HUES64 (cell line): ENCODE results near the gene ACTR2. TPM values are rescaled to one million over a fixed set of nuclear protein-coding genes. Genes with fewer than 3 reads are reported as not detected.
"Not testable (repeated sequence)": the region's sequence is repeated elsewhere in the genome, so short reads cannot be mapped to it uniquely, and the experiment has no call there.

Experiments used
- H3K27ac ChIP-seq: 2 replicates; pipeline ENCODE4 v1.7.0; 2013; ENCODE audit warnings: low read depth, low read length, inconsistent platforms
- H3K27me3 ChIP-seq: 2 replicates; pipeline ENCODE4 v1.6.1; 2013; ENCODE audit warnings: mild to moderate bottlenecking, low read length; ENCODE audit not compliant: insufficient read depth
- H3K36me3 ChIP-seq: 2 replicates; pipeline ENCODE4 v1.6.1; 2013; ENCODE audit warnings: mild to moderate bottlenecking, low read length; ENCODE audit not compliant: insufficient read depth
- H3K4me1 ChIP-seq: 2 replicates; pipeline ENCODE4 v1.6.1; 2013; ENCODE audit warnings: mild to moderate bottlenecking, low read length, moderate library complexity; ENCODE audit not compliant: insufficient read depth
- H3K4me3 ChIP-seq: 2 replicates; pipeline ENCODE4 v1.5.1; 2013; ENCODE audit warnings: mild to moderate bottlenecking, low read length, moderate library complexity
- H3K9ac ChIP-seq: 2 replicates; pipeline ENCODE4 v1.6.1; 2013; ENCODE audit warnings: mild to moderate bottlenecking, low read depth, low read length
- H3K9me3 ChIP-seq: 2 replicates; pipeline ENCODE4 v1.6.1; 2013; ENCODE audit warnings: low read depth, low read length; ENCODE audit not compliant: insufficient read depth
- WGBS: fragments of 150-250, 120-280 bp; methylation state at CpG from one replicate; pipeline ENCODE4 v1.1.7; 2013; ENCODE audit warnings: missing lambda C conversion rate; 5-methylcytosine and 5-hydroxymethylcytosine counted together
- polyA plus RNA-seq, 2 experiments: library from polyadenylated mRNA; stranded (reverse); fragments of 50-300 nt; gene quantifications; one replicate each; pipeline ENCODE4 v1.2.3, GENCODE V29; 2013

Gene ACTR2
- polyA plus RNA-seq (2013, experiment 1 of 2): 105 TPM
- polyA plus RNA-seq (2013, experiment 2 of 2): 117 TPM

DNA sequence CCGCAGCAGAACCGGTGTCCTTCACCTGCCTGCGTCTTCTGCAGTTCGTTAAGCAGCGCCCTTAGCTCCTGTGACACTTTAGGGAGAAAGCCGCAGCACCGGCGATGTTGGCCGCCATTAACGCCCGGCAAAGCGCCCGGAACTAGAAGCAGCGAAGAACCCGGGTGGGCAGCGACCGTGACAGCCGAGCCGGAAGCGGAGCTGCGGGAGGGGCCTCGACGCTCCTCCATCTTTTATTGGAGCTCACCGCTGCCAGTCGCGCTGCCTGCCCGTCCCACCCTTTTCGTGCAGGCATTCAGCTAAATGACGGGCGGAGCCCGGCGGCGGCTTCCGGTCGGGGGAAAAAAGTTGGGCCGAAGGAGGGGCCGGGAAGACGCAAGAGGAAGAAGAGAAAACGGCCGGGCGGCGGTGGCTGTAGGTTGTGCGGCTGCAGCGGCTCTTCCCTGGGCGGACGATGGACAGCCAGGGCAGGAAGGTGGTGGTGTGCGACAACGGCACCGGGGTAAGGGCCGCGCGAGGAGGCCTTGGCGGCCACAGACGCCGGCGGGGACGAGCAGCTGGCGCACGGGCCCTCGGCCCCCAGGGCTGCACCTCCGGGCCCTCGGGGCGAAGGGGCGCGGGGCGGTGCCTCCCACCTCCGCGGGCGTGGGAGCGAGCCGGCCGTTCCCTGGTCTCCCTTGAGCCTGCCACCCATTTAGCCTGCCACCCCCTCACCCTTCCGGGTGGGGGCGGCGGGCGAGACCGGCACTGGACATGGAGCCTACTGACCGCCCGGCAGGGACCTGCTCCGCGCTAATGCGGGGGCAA is at the start of gene ACTR2:
ACTR2 (plus strand) TSS at position 376 of the 807 bp plus-strand sequence; CDS start at position 455, 79 bp downstream.
- Histone ChIP-seq H3K9ac (peak within 1 kb of the TSS; percentile 82), H3K4me1 (peaks cover 10% of the 10 kb centered on the region), H3K27me3 (no peaks in the 10 kb centered on the region), H3K4me3 (peak within 1 kb of the TSS; percentile 94), H3K9me3 (no peaks in the 10 kb centered on the region), H3K36me3 (peaks cover 6% of the 10 kb centered on the region; the same call in 1 of the 2 replicates), H3K27ac (peak within 1 kb of the TSS; percentile 89)
- WGBS: under 1% methylated on average over 82 of the region's 82 CpGs

DNA sequence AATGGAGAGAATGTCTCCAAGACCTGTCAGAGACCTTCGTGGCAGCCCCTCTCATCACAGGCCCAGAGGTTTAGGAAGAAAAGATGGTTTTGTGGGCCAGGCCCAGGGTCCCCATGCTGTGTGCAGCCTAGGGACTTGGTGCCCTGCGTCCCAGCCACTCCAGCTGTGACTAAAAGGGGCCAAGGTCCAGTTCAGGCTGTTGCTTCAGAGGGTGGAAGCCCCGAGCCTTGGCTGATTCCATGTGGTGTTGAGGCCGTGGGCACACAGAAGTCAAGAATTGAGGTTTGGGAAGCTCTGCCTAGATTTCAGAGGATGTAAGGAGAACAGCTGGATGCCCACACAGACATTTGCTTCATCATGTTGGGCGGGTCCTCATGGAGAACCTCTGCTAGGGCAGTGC is 45.1 kb upstream of the ACTR2 start:
- Histone ChIP-seq H3K9ac (no peak overlapping the region), H3K4me1 (no peaks in the 10 kb centered on the region), H3K4me3 (no peak overlapping the region), H3K9me3 (no peaks in the 10 kb centered on the region), H3K27ac (no peak overlapping the region), H3K27me3 (no peaks in the 10 kb centered on the region), H3K36me3 (no peaks in the 10 kb centered on the region)
- 83% methylated on average over 5 of the region's 5 CpGs for WGBS

DNA sequence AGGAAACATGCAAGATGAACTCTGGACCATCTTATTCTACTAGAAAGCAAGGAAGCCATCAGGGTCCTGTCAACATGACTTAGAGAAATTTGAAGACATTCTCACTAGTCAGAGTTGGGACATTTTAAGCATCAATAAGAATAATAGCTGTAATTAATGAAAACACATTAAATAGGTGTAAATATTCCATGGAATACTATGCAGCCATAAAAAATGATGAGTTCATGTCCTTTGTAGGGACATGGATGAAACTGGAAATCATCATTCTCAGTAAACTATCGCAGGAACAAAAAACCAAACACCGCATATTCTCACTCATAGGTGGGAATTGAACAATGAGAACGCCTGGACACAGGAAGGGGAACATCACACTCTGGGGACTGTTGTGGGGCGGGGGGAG is 44.2 kb upstream of the ACTR2 start:
- not testable (repeated sequence) for H3K9me3 ChIP-seq, H3K27me3 ChIP-seq, H3K27ac ChIP-seq, H3K4me3 ChIP-seq, H3K9ac ChIP-seq, H3K4me1 ChIP-seq, H3K36me3 ChIP-seq
- 100% methylated on average over 2 of the region's 4 CpGs for WGBS

DNA sequence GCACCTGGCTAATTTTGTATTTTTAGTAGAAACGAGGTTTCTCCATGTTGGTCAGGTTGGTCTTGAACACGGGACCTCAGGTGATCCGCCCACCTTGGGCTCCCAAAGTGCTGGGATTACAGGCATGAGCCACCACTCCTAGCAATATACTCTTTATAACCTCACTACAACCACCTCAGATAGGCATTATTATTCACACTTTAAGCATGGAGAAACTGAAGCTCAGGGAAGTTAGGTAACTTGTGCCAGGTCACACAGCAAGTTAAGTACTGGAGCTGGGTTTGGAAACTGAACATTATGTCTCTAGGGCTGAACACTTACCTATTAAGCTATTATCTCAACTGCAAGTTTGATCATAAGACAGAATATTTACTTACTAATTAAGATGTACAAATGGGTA is 42.6 kb upstream of the ACTR2 start:
- Histone ChIP-seq H3K9me3 (no peaks in the 10 kb centered on the region), H3K4me3 (no peak overlapping the region), H3K27me3 (no peaks in the 10 kb centered on the region), H3K9ac (no peak overlapping the region), H3K4me1 (no peaks in the 10 kb centered on the region), H3K36me3 (no peaks in the 10 kb centered on the region), H3K27ac (no peak overlapping the region)
- 99% methylated on average over 3 of the region's 3 CpGs for WGBS

DNA sequence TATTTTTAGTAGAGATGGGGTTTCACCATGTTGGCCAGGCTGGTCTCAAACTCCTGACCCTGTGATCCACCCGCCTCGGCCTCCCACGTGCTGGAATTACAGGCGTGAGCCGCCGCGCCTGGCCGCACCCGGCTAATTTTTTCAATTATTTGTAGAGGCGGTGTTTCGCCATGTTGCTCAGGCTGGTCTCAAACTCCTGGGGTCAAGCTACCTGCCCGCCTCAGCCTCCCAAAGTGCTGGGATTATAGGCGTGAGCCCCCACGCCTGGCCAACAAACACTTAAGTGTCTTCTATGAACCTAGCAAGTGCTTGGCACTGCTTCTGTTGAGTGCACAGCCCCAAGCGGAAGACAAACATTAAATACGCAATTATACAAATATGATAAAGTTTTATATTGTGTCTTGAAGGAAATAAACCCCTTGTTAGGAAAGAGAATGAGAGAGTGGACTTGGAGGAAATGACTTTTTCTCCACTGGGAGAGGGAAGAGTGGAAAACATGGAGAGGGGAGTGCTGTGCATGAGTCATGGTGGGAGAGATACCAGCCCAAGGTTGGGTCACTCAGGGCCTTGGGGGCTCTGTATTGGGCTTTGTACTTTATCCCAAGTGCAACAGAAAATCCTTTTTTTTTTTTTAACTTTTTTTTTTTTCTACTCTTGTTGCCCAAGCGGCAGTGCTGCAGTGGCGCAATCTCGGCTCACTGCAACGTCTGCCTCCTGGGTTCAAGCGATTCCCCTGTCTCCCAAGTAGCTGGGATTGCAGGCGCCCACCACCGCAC is 41.4 kb upstream of the ACTR2 start:
- Histone ChIP-seq H3K4me1 (no peaks in the 10 kb centered on the region), H3K27me3 (no peaks in the 10 kb centered on the region), H3K27ac (no peak overlapping the region), H3K9me3 (no peaks in the 10 kb centered on the region), H3K9ac (no peak overlapping the region), H3K4me3 (no peak overlapping the region), H3K36me3 (no peaks in the 10 kb centered on the region)
- WGBS: 95% methylated on average over 23 of the region's 23 CpGs

DNA sequence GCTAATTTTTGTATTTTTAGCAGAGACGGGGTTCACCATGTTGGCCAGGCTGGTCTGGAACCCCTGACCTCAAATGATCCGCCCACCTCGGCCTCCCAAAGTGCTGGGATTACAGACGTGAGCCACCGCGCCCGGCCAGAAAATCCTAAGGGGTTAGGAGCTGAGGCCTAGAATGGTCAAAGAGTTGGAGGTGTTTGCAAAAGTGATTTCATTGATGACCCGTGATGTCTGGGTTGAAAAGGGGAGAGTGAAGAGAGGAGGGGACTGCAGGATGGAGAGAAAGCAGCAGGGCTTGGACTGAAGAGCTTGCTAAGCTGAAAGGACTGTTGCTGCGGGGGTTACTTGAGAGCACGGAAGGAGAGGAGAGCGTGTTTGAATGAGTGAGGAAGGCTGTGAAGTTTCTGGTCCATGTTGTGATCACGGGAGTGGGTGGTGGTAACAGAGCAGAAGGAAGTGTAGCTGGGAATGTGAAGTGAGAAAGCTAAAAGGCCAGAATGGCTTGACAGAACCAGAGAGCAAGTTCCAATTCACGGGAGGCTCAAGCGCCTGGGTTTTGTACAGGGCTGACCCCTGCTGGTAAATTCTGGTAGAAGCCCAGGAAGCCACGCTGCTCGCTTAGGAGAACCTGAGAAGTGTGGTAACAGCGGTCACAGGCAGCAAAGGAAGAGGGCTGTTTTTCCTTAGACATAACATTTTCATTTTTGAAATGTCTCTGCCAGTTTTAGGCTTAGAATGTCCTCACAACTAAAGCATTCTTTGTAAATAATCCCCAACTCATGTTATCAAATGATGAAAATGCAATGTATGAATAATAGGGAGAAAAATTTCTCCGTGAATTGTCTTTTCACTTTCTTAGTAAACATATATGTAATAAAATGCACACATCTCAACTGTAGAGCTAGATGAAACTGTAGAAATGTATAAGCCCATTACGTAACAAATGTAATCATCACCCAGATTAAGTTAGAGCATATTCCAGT is 40.5 kb upstream of the ACTR2 start:
- Histone ChIP-seq H3K36me3 (no peaks in the 10 kb centered on the region), H3K4me1 (no peaks in the 10 kb centered on the region), H3K9ac (no peak overlapping the region), H3K27me3 (no peaks in the 10 kb centered on the region), H3K27ac (no peak overlapping the region), H3K9me3 (no peaks in the 10 kb centered on the region), H3K4me3 (no peak overlapping the region)
- 60% methylated on average over 18 of the region's 19 CpGs for WGBS

DNA sequence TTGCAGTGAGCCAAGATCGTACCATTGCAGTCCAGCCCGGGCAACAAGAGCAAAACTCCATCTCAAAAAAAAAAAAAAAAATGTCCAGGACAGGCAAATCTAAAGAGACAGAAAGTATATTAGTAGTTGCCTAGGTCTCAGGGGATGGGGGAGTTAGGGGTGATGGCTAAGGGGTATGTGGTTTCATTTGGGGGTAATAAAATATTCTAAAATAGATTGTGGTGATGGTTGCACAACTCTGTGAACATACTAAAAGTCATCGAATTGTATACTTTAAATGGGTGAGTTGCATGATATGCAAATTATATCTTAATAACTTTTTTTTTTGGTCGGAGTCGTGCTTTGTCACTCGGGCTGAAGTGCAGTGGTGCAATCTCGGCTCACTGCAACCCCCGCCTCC is 34.2 kb upstream of the ACTR2 start:
- no peaks in the 10 kb centered on the region for H3K9me3 ChIP-seq
- peaks cover 13% of the 10 kb centered on the region for H3K4me1 ChIP-seq
- no peak overlapping the region for H3K4me3 ChIP-seq
- 95% methylated on average over 7 of the region's 8 CpGs for WGBS
- H3K9ac ChIP-seq: no peak overlapping the region
- H3K27me3 ChIP-seq: no peaks in the 10 kb centered on the region
- H3K36me3 ChIP-seq: no peaks in the 10 kb centered on the region
- H3K27ac ChIP-seq: no peak overlapping the region

DNA sequence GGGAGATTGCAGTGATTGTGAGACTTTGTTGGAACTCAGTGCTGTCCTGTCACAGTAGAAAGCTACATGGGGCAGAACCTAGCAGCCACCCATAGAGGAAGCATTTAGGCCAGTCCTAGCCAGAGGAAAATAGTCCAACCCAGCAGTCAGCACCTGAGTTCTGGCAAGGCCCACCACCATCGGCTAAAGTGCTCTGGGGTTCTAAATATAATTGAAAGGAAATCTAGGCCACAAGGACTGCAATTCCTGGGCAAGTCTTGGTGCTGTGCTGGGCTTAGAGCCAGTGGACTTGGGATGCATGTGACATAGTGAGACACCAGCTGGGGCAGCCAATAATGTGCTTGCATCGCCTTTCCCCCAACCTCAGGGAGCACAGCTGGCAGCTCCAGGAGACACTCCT is 28.9 kb upstream of the ACTR2 start:
- Histone ChIP-seq H3K36me3 (no peaks in the 10 kb centered on the region), H3K9ac (no peak overlapping the region), H3K4me1 (peaks cover 13% of the 10 kb centered on the region), H3K4me3 (no peak overlapping the region), H3K9me3 (no peaks in the 10 kb centered on the region), H3K27me3 (no peaks in the 10 kb centered on the region), H3K27ac (no peak overlapping the region)
- WGBS: 96% methylated on average over 2 of the region's 2 CpGs

DNA sequence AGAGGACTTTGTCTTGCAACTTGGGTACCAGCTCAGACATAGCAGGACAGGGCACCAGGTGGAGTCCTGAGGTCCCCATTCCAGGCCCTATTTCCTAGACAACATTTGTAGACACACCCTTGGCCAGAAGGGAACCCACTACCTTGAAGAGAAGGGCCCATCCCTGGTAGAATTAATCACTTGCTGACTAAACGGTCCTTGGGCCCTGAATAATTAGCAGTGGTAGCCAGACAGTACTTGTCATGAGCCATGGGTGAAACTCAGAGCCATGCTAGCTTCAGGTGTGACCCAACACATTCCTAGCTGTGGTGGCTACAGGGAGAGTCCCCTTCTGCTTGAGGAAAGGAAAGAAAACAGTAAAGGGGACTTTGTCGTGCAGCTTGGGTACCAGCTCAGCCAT is 28.5 kb upstream of the ACTR2 start:
- Histone ChIP-seq H3K4me3 (no peak overlapping the region), H3K4me1 (peaks cover 13% of the 10 kb centered on the region), H3K27ac (no peak overlapping the region), H3K27me3 (no peaks in the 10 kb centered on the region), H3K9me3 (no peaks in the 10 kb centered on the region), H3K36me3 (no peaks in the 10 kb centered on the region), H3K9ac (no peak overlapping the region)
- 93% methylated on average over 2 of the region's 2 CpGs for WGBS

DNA sequence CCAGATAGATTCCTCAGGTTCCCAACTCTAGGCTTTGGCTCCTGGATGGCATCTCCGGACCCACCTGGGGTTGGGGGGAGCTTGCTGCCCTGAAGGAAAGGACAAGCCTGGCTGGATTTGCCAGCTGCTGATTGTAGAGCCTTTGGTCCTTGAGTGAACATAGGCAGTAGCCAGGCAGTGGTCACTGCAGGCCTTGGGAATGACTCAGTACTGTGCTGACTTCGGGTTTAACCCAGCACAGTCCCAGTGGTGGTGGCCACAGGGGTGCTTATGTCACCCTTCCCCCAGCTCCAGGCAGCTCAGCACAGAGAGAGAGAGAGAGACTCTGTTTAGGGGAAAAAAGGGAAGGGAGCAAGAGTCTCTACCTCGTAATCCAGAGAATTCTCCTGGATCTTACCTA is 27.7 kb upstream of the ACTR2 start:
- Histone ChIP-seq H3K27me3 (no peaks in the 10 kb centered on the region), H3K4me1 (peaks cover 8% of the 10 kb centered on the region), H3K27ac (no peak overlapping the region), H3K9me3 (no peaks in the 10 kb centered on the region), H3K4me3 (no peak overlapping the region), H3K9ac (no peak overlapping the region), H3K36me3 (no peaks in the 10 kb centered on the region)
- WGBS: 67% methylated on average over 3 of the region's 3 CpGs
